Measurements from ENCODE around the gene BRAF. TPM values are rescaled to one million over a fixed set of nuclear protein-coding genes. Genes with fewer than 3 reads are reported as not detected.

The BRAF gene
- total RNA-seq, 4 donors from 2014 or later = 32.2 to 94.9 (median 41.0) TPM

GRCh38 chr7:140876519-140877248, 48.0 kb downstream of the BRAF start:
- H3K4me1 ChIP-seq = peaks cover under 1% of the 10 kb centered on the region
- H3K4me3 ChIP-seq = no peak overlapping the region
- WGBS = 51% methylated on average over 2 of the region's 2 CpGs
- no peak for DNase-seq (ENCODE audit: low spot score in 2 of 2)
- no peaks in the 10 kb centered on the region for H3K9me3 ChIP-seq
- no peaks in the 10 kb centered on the region for H3K36me3 ChIP-seq
- no peak overlapping the region for H3K27ac ChIP-seq
- no peaks in the 10 kb centered on the region for H3K27me3 ChIP-seq
- TF ChIP-seq EP300 (IDR thresholded peaks at IDR 0.05) = no peak
- no peak for TF ChIP-seq POLR2AphosphoS5 (IDR thresholded peaks at IDR 0.05)
- TF ChIP-seq, protein P1, sequence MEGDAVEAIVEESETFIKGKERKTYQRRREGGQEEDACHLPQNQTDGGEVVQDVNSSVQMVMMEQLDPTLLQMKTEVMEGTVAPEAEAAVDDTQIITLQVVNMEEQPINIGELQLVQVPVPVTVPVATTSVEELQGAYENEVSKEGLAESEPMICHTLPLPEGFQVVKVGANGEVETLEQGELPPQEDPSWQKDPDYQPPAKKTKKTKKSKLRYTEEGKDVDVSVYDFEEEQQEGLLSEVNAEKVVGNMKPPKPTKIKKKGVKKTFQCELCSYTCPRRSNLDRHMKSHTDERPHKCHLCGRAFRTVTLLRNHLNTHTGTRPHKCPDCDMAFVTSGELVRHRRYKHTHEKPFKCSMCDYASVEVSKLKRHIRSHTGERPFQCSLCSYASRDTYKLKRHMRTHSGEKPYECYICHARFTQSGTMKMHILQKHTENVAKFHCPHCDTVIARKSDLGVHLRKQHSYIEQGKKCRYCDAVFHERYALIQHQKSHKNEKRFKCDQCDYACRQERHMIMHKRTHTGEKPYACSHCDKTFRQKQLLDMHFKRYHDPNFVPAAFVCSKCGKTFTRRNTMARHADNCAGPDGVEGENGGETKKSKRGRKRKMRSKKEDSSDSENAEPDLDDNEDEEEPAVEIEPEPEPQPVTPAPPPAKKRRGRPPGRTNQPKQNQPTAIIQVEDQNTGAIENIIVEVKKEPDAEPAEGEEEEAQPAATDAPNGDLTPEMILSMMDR (IDR thresholded peaks at IDR 0.05) = no peak
- TF ChIP-seq POLR2A (IDR thresholded peaks at IDR 0.05) = no peak

DNA sequence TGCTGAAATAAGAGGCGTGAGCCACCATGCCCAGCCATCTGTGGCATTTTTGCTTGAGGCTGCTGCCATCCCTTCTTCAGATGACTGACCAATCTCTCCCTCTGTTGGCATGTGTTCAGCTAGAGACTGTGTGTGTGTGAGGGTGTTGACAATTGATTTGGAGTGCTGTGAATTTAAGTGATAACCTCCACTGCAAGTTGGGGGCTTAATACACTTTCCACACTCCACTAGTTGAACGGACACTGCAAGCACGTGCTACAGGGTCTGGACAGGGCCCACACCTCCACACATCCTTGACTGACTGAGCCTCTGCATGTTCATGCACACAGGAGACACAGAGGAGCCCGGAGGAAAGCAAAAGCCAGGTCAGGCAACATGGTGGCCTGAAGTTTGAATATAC, 51.3 kb downstream of the BRAF start:
- H3K36me3 ChIP-seq = no peaks in the 10 kb centered on the region
- WGBS = 77% methylated on average over 4 of the region's 4 CpGs
- H3K27me3 ChIP-seq = no peaks in the 10 kb centered on the region
- H3K9me3 ChIP-seq = no peaks in the 10 kb centered on the region
- DNase-seq (ENCODE audit: low spot score in 2 of 2) = no peak
- no peak overlapping the region for H3K4me3 ChIP-seq
- no peak overlapping the region for H3K27ac ChIP-seq
- H3K4me1 ChIP-seq = peaks cover 4% of the 10 kb centered on the region
- TF ChIP-seq POLR2AphosphoS5 (IDR thresholded peaks at IDR 0.05) (no peak), EP300 (IDR thresholded peaks at IDR 0.05) (no peak), POLR2A (IDR thresholded peaks at IDR 0.05) (no peak)
- TF ChIP-seq, protein P1 (IDR thresholded peaks at IDR 0.05) = no peak

GRCh38 chr7:140870003-140870402, 54.7 kb downstream of the BRAF start:
- no peak overlapping the region for H3K27ac ChIP-seq
- H3K27me3 ChIP-seq = no peaks in the 10 kb centered on the region
- no peak overlapping the region for H3K4me3 ChIP-seq
- H3K4me1 ChIP-seq = peaks cover 4% of the 10 kb centered on the region
- DNase-seq (ENCODE audit: low spot score in 2 of 2) = no peak
- H3K9me3 ChIP-seq = no peaks in the 10 kb centered on the region
- no peaks in the 10 kb centered on the region for H3K36me3 ChIP-seq
- TF ChIP-seq, protein P1 (IDR thresholded peaks at IDR 0.05) = no peak
- no peak for TF ChIP-seq EP300 (IDR thresholded peaks at IDR 0.05)
- no peak for TF ChIP-seq POLR2AphosphoS5 (IDR thresholded peaks at IDR 0.05)
- no peak for TF ChIP-seq POLR2A (IDR thresholded peaks at IDR 0.05)
- WGBS = 51% methylated on average over 1 of the region's 1 CpG

DNA sequence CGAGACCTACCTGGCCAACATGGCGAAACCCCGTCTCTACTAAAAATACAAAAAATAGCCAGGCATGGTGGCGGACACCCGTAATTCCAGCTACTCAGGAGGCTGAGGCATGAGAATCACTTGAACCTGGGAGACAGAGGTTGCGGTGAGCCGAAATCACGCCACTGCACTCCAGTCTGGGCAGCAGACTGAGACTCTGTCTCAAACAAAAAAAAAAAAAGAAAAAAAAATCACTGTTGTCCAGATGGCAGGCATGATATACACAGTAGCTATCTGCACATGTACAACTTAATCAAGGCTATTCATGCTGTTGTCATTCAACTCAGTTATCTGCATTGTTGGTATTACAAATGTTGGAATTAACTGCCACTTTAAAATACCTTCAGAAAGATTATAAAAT, 55.3 kb downstream of the BRAF start:
- no peak overlapping the region for H3K4me3 ChIP-seq
- H3K4me1 ChIP-seq = peaks cover 4% of the 10 kb centered on the region
- TF ChIP-seq EP300 (IDR thresholded peaks at IDR 0.05) = no peak
- TF ChIP-seq POLR2A (IDR thresholded peaks at IDR 0.05) = no peak
- TF ChIP-seq, protein P1 (IDR thresholded peaks at IDR 0.05) = no peak
- no peak for TF ChIP-seq POLR2AphosphoS5 (IDR thresholded peaks at IDR 0.05)
- WGBS = 97% methylated on average over 8 of the region's 8 CpGs
- H3K27ac ChIP-seq = no peak overlapping the region
- no peak for DNase-seq (ENCODE audit: low spot score in 2 of 2)
- no peaks in the 10 kb centered on the region for H3K36me3 ChIP-seq
- H3K27me3 ChIP-seq = no peaks in the 10 kb centered on the region
- no peaks in the 10 kb centered on the region for H3K9me3 ChIP-seq

DNA sequence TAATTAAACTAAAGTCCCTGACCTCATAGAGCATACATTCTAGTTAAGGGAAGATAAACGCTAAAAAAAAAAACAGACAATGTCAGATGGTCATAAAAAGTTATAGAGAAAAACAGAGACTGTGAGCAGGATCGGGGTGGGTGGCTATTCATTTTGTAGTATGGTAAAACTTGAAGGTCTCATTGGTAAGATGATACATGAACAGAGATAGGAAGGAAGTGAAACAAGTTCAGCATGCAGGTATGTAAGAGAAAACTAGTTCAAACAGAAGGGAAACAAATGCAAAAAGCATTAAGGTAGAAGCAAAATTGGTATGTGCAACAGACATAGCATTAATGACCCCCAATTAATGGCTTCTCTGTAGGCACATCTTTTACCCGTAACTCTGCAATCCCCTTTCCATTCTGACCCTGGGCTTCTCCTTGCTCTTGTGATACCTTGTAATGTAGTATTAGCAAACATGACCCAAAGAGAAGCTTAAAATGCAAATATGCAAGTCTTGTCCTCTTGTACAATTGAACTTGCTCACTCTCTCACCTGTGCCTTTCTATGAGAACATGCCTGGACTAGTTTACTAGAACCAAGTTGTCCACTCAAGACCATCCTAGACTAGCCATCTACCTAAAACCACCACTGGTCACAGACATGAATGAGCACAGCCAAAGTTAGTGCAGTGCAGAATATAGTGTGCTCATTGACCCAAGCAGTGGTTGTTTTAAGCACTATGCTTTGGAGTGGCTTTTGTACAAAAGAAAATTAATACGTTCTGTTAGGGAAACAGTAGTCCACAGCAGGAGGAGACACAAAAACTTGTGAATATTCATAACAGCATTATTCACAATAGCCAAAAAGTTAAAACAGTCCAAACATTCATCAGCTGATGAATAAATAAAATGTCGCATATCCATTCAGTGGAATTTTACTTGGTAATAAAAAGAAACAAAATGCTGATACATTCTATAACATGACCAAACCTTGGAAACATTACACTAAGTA, 57.0 kb downstream of the BRAF start:
- Histone ChIP-seq H3K4me1 (peaks cover 4% of the 10 kb centered on the region), H3K27me3 (no peaks in the 10 kb centered on the region), H3K27ac (no peak overlapping the region), H3K36me3 (no peaks in the 10 kb centered on the region), H3K4me3 (no peak overlapping the region), H3K9me3 (no peaks in the 10 kb centered on the region)
- DNase-seq (ENCODE audit: low spot score in 2 of 2) = no peak
- WGBS = 92% methylated on average over 5 of the region's 5 CpGs
- no peak for TF ChIP-seq POLR2A (IDR thresholded peaks at IDR 0.05)
- TF ChIP-seq POLR2AphosphoS5 (IDR thresholded peaks at IDR 0.05) = no peak
- no peak for TF ChIP-seq EP300 (IDR thresholded peaks at IDR 0.05)
- TF ChIP-seq, protein P1 (IDR thresholded peaks at IDR 0.05) = no peak

Measured in suprapubic skin (tissue), 4 donors.